ENCODE measurements around the gene HMCN2.

HMCN2 gene

DNA sequence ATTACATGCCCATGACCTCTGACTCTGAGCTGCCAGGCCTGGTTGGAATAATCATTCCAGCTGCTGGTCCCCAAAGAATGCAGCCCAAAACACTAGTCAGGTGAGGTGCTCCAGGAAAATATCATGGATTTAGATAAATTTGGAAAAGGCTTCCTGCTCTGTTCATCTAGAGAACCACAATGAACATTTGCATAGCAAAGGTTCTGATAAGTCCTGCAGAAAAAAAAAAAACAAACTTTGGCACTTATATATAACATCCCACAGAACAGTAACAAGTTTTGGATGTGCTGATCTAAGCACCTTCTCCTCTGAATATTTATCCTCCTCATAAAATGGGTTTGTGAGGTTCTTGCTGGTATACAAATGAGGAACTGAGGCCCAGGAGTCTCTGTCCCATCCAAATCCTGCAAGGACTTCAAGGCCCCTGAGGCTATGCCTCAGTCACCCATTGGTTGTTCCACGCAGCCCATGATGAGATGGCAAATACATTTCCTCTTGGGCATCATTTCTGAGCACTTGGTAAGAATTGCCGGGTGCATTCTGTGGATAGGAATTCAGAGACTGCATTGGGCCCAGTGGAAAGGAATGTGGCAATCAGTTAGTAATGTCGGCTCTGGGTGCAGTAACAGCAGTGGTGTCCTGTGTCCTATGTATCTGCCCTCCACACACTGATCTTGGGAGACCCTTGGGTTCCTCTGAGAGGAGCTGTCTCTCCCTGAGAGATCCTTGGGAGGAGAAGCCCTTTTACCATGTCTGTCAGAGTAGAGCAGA is 105.8 kb downstream of the HMCN2 start:
- no peak for DNase-seq

- no peak for DNase-seq
Measured at GRCh38 chr9:130372057-130372456, 106.5 kb downstream of the HMCN2 start.

DNA sequence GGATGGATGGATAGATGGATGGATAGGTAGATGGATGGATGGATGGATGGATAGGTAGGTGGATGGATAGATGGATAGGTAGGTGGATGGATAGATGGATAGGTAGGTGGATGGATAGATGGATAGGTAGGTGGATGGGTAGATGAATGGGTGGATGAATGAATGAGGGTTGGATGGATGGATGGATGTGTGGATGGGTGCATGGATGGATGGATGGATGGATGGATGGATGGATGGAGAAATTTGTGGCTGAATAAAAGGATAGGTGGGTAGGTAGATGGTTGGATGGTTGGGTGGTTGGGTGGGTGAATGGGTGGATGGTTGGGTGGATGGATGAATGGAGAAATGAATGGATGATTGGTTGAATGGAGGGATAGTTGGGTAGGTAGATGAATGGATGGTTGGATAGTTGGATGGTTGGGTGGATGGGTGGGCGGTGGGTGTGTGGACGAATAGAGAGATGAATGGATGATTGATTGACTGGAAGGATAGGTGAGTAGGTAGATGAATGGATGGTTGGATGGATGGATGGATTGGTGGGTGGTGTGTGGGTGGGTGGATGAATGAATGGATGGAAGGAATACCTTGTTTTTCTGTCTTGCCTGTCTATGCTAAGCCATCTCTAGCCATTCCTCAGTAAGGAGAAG is 108.2 kb downstream of the HMCN2 start:
- no peak for DNase-seq

DNA sequence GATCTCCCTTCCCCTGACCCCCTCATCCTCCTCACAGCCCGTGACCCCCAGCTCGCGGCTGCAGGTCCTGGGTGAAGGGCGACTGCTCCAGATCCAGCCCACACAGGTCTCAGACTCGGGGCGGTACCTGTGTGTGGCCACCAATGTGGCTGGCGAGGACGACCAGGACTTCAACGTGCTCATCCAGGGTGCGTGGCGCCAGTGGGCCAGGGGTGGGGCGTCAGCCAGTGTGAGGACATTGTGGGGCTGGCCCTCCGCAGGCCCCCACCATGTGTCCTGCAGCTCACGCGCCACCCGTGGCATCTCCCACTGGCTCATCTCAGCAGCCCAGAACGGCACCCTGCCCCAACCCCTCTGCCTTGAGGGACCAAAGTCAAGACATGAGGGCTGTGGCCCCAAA is 112.1 kb downstream of the HMCN2 start:
- no peak for DNase-seq

GRCh38 chr9:130378875-130379648 is 113.5 kb downstream of the HMCN2 start:
- DNase-seq = no peak

- DNase-seq = no peak
Measured at GRCh38 chr9:130379649-130379970, 114.0 kb downstream of the HMCN2 start.

- DNase-seq = no peak
Measured at GRCh38 chr9:130380920-130381469, 115.4 kb downstream of the HMCN2 start.

DNA sequence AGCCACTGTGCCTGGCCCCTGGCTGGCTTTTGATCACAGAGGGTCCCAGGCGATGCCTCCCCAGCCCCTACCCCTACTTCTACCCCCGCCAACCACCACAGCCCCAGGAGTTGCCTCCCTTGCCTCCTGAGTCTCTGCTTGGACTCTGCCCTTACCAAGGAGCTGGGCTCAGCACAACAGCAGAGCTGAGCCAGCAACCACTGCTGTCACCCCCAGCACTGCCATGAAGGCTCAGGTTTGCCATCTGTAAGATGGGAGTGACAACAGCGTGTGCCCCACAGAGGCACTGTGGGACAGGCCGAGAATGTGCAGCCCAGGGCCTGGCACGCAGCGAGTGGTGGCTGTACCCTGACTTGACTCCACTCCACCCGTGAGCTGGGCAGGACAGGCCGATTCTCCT is 116.1 kb downstream of the HMCN2 start:
- DNase-seq = no peak

- no peak for DNase-seq
Measured at GRCh38 chr9:130382096-130382495, 116.5 kb downstream of the HMCN2 start.

GRCh38 chr9:130382636-130383349 is 117.2 kb downstream of the HMCN2 start:
- DNase-seq = no peak

DNA sequence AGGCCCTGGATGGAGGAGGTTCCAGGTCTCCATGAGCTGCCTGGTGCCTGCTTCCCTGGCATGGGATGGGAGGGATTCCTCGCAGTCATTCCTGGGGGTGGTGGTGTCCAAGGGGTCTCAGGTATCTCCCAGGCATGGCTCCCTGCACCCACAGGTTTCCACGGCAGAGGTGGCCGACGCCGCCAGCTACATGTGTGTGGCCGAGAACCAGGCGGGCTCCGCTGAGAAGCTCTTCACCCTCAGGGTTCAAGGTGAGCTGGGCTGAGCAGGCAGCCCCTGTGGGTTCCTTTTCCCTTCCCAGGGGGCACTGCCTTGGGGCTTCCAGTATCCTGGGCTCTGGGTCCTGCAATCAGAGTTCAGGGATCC is 117.8 kb downstream of the HMCN2 start:
- DNase-seq = no peak

- no peak for DNase-seq
Measured at GRCh38 chr9:130383979-130384676, 118.6 kb downstream of the HMCN2 start.

DNA sequence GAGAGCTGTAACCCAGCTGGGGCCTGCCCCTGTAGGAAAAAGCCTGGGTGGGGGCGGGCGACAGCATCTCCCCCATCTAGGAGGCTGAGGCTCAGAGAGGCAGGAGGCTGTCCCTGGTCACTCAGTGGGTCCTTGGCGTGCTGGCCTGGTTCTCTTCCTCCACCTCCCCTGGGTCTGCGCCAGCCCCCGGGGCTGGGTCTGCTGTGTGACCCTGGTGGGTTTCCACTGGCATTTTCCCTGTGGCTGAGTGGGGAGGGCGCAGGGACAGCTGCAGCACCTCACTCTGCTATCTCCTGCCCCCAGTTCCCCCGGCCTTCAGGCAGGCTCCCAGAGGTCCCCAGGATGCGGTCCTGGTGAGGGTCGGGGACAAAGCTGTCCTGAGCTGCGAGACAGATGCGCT is 119.7 kb downstream of the HMCN2 start:
- DNase-seq = no peak

GRCh38 chr9:130387398-130387797 is 121.8 kb downstream of the HMCN2 start:
- DNase-seq = no peak

DNA sequence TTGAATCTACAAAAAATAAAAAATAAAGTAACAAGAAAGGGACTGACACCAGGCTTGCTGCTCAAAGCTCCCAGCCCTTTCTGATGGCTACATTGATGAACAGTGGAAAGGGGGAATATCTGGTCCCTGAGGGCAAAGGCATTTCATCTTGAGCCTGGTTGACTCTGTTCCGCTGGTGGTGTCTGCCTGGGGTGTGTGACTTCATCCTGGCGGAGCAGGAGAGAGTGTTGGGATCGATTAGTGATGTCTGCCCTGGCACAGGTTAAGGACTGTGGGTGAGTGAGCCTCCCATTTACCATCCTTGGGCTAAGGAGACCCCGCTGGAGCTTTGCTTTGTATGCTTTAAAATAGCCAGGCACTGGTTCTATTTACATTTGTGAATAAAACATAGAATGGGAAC is 122.3 kb downstream of the HMCN2 start:
- DNase-seq = no peak

DNA sequence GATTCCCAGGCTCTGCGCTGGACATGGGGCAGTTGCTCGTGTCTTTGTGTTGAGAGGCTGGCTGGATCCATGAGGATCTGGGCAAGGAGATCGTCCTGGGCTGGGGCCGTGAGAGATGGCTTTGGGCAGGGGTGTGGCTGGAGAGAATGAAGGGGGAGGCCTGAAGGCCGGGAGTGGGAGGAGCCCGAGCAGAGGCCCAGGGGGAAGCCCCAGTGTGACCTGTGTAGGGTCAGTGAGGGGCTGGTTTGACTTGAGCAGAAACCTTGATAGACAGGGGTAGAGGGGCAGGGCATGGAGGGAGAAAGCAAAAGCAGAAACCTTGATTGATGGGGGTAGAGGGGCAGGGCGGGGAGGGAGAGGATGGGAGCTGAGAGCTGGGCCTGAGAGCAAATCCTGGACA is 124.8 kb downstream of the HMCN2 start:
- no peak for DNase-seq

DNA sequence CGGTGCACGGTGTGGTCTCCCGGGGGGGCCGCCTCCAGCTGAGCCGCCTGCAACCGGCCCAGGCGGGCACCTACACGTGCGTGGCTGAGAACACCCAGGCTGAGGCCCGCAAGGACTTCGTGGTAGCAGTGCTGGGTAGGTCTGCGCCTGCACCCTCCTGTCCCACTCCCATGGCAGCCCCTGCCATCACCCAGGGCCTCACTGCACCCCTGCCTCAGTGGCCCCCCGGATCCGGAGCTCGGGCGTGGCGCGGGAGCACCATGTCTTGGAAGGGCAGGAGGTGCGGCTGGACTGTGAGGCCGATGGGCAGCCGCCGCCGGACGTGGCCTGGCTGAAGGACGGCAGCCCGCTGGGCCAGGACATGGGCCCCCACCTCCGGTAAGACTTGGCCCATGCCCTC is 125.4 kb downstream of the HMCN2 start:
- DNase-seq = no peak

DNA sequence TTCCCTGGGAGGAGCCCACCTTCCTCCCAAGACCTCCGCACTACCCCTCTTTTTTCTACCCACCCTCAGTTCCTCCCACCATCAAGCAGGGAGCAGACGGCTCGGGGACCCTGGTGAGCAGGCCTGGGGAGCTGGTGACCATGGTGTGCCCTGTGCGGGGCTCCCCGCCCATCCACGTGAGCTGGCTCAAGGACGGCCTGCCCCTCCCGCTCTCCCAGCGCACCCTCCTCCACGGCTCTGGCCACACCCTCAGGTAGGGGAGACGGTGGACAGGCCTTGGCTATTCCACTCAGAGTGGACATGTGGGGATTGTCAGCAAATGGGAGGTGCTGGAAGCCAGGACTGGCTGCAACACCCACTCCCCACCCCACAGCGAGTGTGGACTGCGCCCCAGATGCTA is 126.3 kb downstream of the HMCN2 start:
- DNase-seq = no peak

GRCh38 chr9:130393681-130394071 is 128.1 kb downstream of the HMCN2 start:
- DNase-seq = no peak

GRCh38 chr9:130394320-130394719 is 128.8 kb downstream of the HMCN2 start:
- no peak for DNase-seq

DNA sequence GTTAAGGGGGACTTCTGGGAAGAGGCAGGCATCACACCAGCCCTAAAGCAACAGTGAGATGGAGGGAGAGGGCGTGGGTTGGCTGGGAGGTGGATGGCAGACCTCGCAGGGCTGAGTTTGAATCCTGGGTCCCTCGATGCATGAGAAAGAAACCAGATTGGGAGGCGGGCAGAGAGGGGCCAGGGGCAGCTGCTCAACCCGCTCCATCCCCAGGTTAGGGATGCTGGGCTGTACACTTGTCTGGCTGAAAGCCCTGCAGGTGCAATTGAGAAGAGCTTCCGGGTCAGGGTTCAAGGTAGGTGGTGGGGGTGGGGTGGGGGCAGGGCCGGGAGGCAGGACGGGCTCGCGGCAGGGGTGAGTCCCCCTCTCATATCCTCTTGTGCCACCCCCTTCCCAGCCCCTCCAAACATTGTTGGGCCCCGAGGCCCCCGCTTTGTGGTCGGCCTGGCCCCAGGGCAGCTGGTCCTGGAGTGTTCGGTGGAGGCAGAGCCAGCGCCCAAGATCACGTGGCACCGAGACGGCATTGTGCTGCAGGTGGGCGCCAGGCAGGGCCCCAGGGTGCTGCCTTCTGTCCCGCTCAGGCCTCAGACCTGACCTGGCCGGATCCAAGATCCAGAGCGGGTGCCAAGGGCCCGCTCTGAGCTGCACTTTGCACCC is 129.4 kb downstream of the HMCN2 start:
- no peak for DNase-seq

GRCh38 chr9:130395810-130396435 is 130.4 kb downstream of the HMCN2 start:
- no peak for DNase-seq

Measured in activated CD4-positive, alpha-beta T cell treated with anti-CD3 and anti-CD28 coated beads for 4 hours (primary cell).